Activated CD8-positive, alpha-beta T cell treated with anti-CD3 and anti-CD28 coated beads for 36 hours (primary cell): ENCODE results near the gene DBH. TPM values are rescaled to one million over a fixed set of nuclear protein-coding genes. Genes with fewer than 3 reads are reported as not detected.

Source experiments
- ATAC-seq: fragments of 200-7000 bp; cut with Tn5 transposase; one replicate; pipeline ENCODE4 v1.10.0; 2021; ENCODE audit warnings: mild to moderate bottlenecking, moderate library complexity
- CTCF ChIA-PET: fragments of 350-600 bp; sonication (Branson Sonifier 250); formaldehyde crosslinking; loops from one replicate; lab custom pipeline; 2021; ENCODE audit warnings: antibody characterized with exemption; lab: Charles Lee
- POLR2A ChIA-PET: fragments of 350-600 bp; sonication (Branson Sonifier 250); formaldehyde crosslinking; loops from one replicate; lab custom pipeline; 2021; ENCODE audit warnings: antibody characterized with exemption; lab: Charles Lee
- DNase-seq: peaks from one replicate; pipeline ENCODE4 v3.0.0-alpha.2; 2020
- H3K27ac Mint-ChIP-seq: one replicate; pipeline ENCODE4 v1.8.0; 2021; ENCODE audit warnings: mild to moderate bottlenecking, mixed read lengths
- H3K27me3 Mint-ChIP-seq: one replicate; pipeline ENCODE4 v1.8.0; 2021; ENCODE audit warnings: mixed read lengths
- H3K36me3 Mint-ChIP-seq: one replicate; pipeline ENCODE4 v1.8.0; 2021; ENCODE audit warnings: low read depth, mixed read lengths
- H3K4me1 Mint-ChIP-seq: one replicate; pipeline ENCODE4 v1.8.0; 2021; ENCODE audit warnings: low read depth, mixed read lengths
- H3K4me3 Mint-ChIP-seq: one replicate; pipeline ENCODE4 v1.8.0; 2021; ENCODE audit warnings: mild to moderate bottlenecking, moderate library complexity, mixed read lengths
- H3K9me3 Mint-ChIP-seq: one replicate; pipeline ENCODE4 v1.8.0; 2021; ENCODE audit warnings: mixed read lengths
- intact Hi-C: fragments of 100-400 bp; cut with micrococcal nuclease; formaldehyde crosslinking; loops from one replicate; pipeline ENCODE4 v1.10.0; 2022
- total RNA-seq, 2 experiments: library from RNA; stranded (reverse); gene quantifications; one replicate each; pipeline ENCODE4 v1.2.3, GENCODE V29; 2021
- TF ChIP-seq, protein P1 (sequence below): fragments of 200-600 bp; IDR thresholded peaks from one replicate; pipeline ENCODE4 v1.8.0; 2022; ENCODE audit warnings: antibody characterized with exemption, mild to moderate bottlenecking

DBH gene
- total RNA-seq, 2 experiments from 2014 or later, result not detected

GRCh38 chr9:133608889-133609288 lies 27.3 kb upstream of the DBH start:
- H3K4me3 Mint-ChIP-seq, result no peak overlapping the region
- intact Hi-C loops, result loop anchor here (10.0 kb wide), 1 partner anchor 116 kb away; no protein-coding TSS in a partner anchor
- H3K4me1 Mint-ChIP-seq, result peaks cover 8% of the 10 kb centered on the region
- DNase-seq (no peak), ATAC-seq (no peak)
- H3K27ac Mint-ChIP-seq, result no peak overlapping the region
- ChIA-PET CTCF (interaction anchor here (1.4 to 1.5 kb wide), 2 partner anchors 20 to 117 kb away, joined by 3 to 4 read pairs; no protein-coding TSS in a partner anchor), POLR2A (no interaction called here)
- H3K9me3 Mint-ChIP-seq, result no peaks in the 10 kb centered on the region
- H3K36me3 Mint-ChIP-seq, result no peaks in the 10 kb centered on the region
- TF ChIP-seq, protein P1, sequence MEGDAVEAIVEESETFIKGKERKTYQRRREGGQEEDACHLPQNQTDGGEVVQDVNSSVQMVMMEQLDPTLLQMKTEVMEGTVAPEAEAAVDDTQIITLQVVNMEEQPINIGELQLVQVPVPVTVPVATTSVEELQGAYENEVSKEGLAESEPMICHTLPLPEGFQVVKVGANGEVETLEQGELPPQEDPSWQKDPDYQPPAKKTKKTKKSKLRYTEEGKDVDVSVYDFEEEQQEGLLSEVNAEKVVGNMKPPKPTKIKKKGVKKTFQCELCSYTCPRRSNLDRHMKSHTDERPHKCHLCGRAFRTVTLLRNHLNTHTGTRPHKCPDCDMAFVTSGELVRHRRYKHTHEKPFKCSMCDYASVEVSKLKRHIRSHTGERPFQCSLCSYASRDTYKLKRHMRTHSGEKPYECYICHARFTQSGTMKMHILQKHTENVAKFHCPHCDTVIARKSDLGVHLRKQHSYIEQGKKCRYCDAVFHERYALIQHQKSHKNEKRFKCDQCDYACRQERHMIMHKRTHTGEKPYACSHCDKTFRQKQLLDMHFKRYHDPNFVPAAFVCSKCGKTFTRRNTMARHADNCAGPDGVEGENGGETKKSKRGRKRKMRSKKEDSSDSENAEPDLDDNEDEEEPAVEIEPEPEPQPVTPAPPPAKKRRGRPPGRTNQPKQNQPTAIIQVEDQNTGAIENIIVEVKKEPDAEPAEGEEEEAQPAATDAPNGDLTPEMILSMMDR, result no peak
- peaks cover 32% of the 10 kb centered on the region for H3K27me3 Mint-ChIP-seq

DNA sequence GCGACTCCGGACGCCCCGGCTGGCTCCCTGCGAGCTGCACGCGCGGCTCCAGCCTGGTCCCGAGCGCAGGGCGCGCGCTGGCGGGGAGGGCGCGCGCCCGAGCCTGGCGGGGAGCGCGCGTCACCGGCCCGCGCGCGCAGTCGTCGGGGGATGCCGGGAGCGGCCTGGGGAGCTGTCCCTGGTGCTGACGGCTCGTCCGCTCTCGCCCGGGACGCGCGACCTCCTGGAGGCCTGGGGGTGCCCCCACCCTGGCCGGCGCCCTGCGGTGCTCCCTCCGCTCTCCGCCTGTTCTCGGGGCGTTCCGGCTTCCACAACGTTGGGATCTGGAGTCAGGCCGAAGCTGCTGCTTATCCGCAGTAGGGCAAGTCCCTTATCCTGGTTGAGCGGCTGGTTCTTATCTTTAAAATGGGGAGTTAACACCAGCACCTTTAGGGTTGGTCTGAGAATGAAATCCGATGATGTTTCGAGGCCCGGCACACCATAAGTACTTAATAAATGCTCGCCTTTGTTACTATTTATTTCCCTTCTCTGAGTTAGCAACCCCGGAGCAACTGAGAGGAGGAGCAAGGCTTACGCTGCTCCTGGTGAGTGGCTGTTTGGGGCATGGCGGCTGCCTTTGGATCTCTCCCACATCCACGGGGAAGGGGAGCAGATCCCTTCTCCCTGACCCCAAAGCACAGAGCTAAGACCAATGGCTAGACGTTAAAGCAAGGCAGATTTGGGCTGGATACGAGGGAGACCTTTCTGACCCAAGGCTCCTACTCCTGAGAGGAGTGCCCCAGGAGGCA lies 26.7 kb upstream of the DBH start, which contains the start of gene FAM163B:
FAM163B (minus strand) TSS at position 79 of the 788 bp plus-strand sequence. CDS start 29,166 bp downstream, outside the sequence.
- Mint-ChIP-seq H3K9me3 (no peaks in the 10 kb centered on the region), H3K4me1 (peaks cover 4% of the 10 kb centered on the region), H3K27me3 (peaks cover 32% of the 10 kb centered on the region), H3K36me3 (no peaks in the 10 kb centered on the region), H3K27ac (no peak within 1 kb of the TSS), H3K4me3 (no peak within 1 kb of the TSS)
- POLR2A ChIA-PET, result no interaction called here
- intact Hi-C loops, result loop anchor here (10.0 kb wide), 1 partner anchor 115 kb away; no protein-coding TSS in a partner anchor
- ATAC-seq (peak; percentile 78), DNase-seq (peak; percentile 44)
- CTCF ChIA-PET, result interaction anchor here (1.4 to 1.5 kb wide), 2 partner anchors 21 to 116 kb away, joined by 3 to 4 read pairs; no protein-coding TSS in a partner anchor
- TF ChIP-seq, protein P1, result no peak

DNA sequence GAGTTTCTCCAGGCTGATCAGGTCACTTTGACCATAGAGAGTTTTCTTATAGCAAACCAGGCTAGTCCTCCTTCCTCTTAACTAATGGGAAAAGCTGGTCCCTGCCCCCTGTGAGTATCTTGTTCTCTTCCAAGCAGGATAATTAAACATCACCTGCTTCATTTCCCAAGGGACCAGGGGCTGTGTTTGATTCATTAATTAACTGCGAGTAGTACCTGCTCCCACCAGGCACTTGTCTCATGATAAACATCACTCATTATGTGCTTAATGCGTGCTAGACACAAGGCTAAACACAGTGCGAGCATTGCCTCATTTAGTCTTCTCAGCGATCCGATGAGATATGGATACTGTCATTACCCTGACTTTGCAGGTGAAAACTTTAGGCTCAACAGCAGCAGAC lies 25.3 kb upstream of the DBH start:
- ChIA-PET POLR2A (no interaction called here), CTCF (interaction anchor here (1.2 kb wide), 1 partner anchor 21 kb away, joined by 3 read pairs; no protein-coding TSS in a partner anchor)
- ATAC-seq (no peak), DNase-seq (no peak)
- Mint-ChIP-seq H3K4me3 (no peak overlapping the region), H3K9me3 (no peaks in the 10 kb centered on the region), H3K27me3 (peaks cover 32% of the 10 kb centered on the region), H3K27ac (no peak overlapping the region), H3K4me1 (no peaks in the 10 kb centered on the region), H3K36me3 (no peaks in the 10 kb centered on the region)
- TF ChIP-seq, protein P1, result no peak
- intact Hi-C loops, result no loop called here

GRCh38 chr9:133612051-133612450 lies 24.1 kb upstream of the DBH start:
- DNase-seq (no peak), ATAC-seq (no peak)
- H3K9me3 Mint-ChIP-seq, result no peaks in the 10 kb centered on the region
- ChIA-PET CTCF (interaction anchor here (1.2 kb wide), 1 partner anchor 22 kb away, joined by 3 read pairs; no protein-coding TSS in a partner anchor), POLR2A (interaction anchor here (0.6 to 1.0 kb wide), 2 partner anchors 28 to 39 kb away, joined by 3 read pairs; no protein-coding TSS in a partner anchor)
- no peaks in the 10 kb centered on the region for H3K4me1 Mint-ChIP-seq
- TF ChIP-seq, protein P1, result no peak
- H3K27ac Mint-ChIP-seq, result no peak overlapping the region
- intact Hi-C loops, result no loop called here
- H3K4me3 Mint-ChIP-seq, result no peak overlapping the region
- peaks cover 28% of the 10 kb centered on the region for H3K27me3 Mint-ChIP-seq
- H3K36me3 Mint-ChIP-seq, result no peaks in the 10 kb centered on the region

- H3K27ac Mint-ChIP-seq, result no peak overlapping the region
- no peak for ATAC-seq
- POLR2A ChIA-PET, result no interaction called here
- H3K4me1 Mint-ChIP-seq, result no peaks in the 10 kb centered on the region
- H3K9me3 Mint-ChIP-seq, result no peaks in the 10 kb centered on the region
- no peaks in the 10 kb centered on the region for H3K36me3 Mint-ChIP-seq
- CTCF ChIA-PET, result no interaction called here
- TF ChIP-seq, protein P1, result no peak
- H3K27me3 Mint-ChIP-seq, result peaks cover 27% of the 10 kb centered on the region
- intact Hi-C loops, result no loop called here
- no peak overlapping the region for H3K4me3 Mint-ChIP-seq
- DNase-seq, result no peak
Measured at GRCh38 chr9:133612816-133613215, 23.3 kb upstream of the DBH start.
